Activated naive CD4-positive, alpha-beta T cell treated with anti-CD3 and anti-CD28 coated beads, Interleukin-2, amount 50 U/mL, for 72 hours (primary cell): ENCODE measurements around the gene PDLIM1. TPM values are rescaled to one million over a fixed set of nuclear protein-coding genes. Genes with fewer than 3 reads are reported as not detected.

Experiments
- total RNA-seq, 2 donors: library from RNA; stranded (reverse); gene quantifications; one replicate each; pipeline ENCODE4 v1.2.3, GENCODE V29; 2022

Gene PDLIM1
- total RNA-seq, 2 donors from 2014 or later: 4.2 TPM; not detected in 1

Other genes starting within 250 kb of the PDLIM1 start
- not detected for gene CYP2C8, start 221.5 kb downstream of the PDLIM1 start, total RNA-seq
- gene ACSM6, start 96.8 kb downstream of the PDLIM1 start, total RNA-seq: not detected